Naive thymus-derived CD8-positive, alpha-beta T cell (primary cell): ENCODE data around the gene TLCD2. TPM values are rescaled to one million over a fixed set of nuclear protein-coding genes. Genes with fewer than 3 reads are reported as not detected.

Experiments
- ATAC-seq, 2 donors: fragments of 150-1000 bp; cut with Tn5 transposase in 1 of 2; sonication (Bioruptor Pico), chemical (Tn5 transposase) in 1 of 2; 1 replicate in 1 of 2; 2 replicates in 1 of 2; pipeline ENCODE4 v1.10.0; 2021; ENCODE audit warnings: mild to moderate bottlenecking in 2 of 2, moderate library complexity in 2 of 2
- POLR2A ChIA-PET: fragments of 350-600 bp; sonication (Branson Sonifier 250); formaldehyde crosslinking; loops from one replicate; lab custom pipeline; 2021; ENCODE audit warnings: antibody characterized with exemption; lab: Charles Lee
- DNase-seq, 10 donors: peaks; one replicate each; pipeline versions ENCODE4 v3.0.0 to v3.0.0-alpha.2; 2020 to 2022
- H3K27ac Mint-ChIP-seq, 10 donors: one replicate each; pipeline ENCODE4 v1.8.0; 2020 to 2022; ENCODE audit warnings: mild to moderate bottlenecking in 10 of 10, mixed read lengths in 10 of 10, moderate library complexity in 4 of 10, inconsistent platforms in 1 of 10
- H3K27me3 Mint-ChIP-seq, 5 donors: one replicate each; pipeline ENCODE4 v1.8.0; 2021 to 2022; ENCODE audit warnings: mixed read lengths in 5 of 5
- H3K36me3 Mint-ChIP-seq, 3 donors: one replicate each; pipeline ENCODE4 v1.8.0; 2020 to 2022; ENCODE audit warnings: mixed read lengths in 3 of 3, mild to moderate bottlenecking in 2 of 3, inconsistent platforms in 1 of 3
- H3K4me1 Mint-ChIP-seq, 4 donors: one replicate each; pipeline ENCODE4 v1.8.0; 2021 to 2022; ENCODE audit warnings: mixed read lengths in 4 of 4
- H3K4me3 Mint-ChIP-seq, 10 donors: one replicate each; pipeline ENCODE4 v1.8.0; 2020 to 2022; ENCODE audit warnings: mild to moderate bottlenecking in 10 of 10, mixed read lengths in 10 of 10, moderate library complexity in 6 of 10, inconsistent platforms in 1 of 10
- H3K9me3 Mint-ChIP-seq, 9 donors: one replicate each; pipeline ENCODE4 v1.8.0; 2020 to 2022; ENCODE audit warnings: mixed read lengths in 9 of 9, mild to moderate bottlenecking in 3 of 9, inconsistent platforms in 1 of 9, moderate library complexity in 1 of 9
- polyA plus RNA-seq, 3 donors: library from polyadenylated mRNA; unstranded; fragments of 300-500 nt; fragmentation: Illumina TruSeq; gene quantifications; one replicate each; pipeline ENCODE4 v1.2.3, GENCODE V29; 2021
- total RNA-seq, 8 experiments: library from RNA in 2 of 8; stranded (reverse) in 2 of 8; gene quantifications; one replicate each; pipeline ENCODE4 v1.2.3 and lab custom pipeline; 2021 to 2026

TLCD2 gene
- total and polyA plus RNA-seq, 5 experiments from 2014 or later: not detected

DNA sequence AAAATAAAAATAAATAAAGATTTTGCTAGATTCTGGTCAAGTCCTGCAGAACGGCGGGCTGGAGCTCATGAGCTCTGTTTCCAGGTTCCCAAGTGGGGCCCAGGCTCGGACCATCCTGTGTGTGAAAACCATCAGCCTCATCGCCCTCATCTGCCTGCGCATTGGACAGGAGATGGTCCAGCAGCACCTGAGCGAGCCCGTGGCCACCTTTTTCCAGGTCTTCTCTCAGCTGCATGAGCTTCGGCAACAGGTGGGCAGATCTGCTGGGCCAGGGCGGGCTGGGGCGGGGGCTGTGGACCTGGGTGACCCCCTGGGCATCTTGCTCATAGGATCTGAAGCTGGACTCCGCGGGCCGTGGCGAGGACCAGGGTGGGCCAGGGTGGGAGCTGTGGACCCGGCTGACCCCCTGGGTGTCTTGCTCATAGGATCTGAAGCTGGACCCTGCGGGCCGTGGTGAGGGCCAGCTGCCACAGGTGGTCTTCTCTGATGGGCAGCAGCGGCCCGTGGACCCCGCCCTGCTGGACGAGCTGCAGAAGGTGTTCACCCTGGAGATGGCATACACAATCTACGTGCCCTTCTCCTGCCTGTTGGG lies 22.2 kb upstream of the TLCD2 start:
- DNase-seq (no peak), ATAC-seq (no peak)
- H3K27ac Mint-ChIP-seq: no peak overlapping the region
- H3K4me3 Mint-ChIP-seq: no peak overlapping the region
- no peaks in the 10 kb centered on the region for H3K27me3 Mint-ChIP-seq
- no peaks in the 10 kb centered on the region for H3K9me3 Mint-ChIP-seq
- peaks cover 13 to 31% (median 26%) of the 10 kb centered on the region in 4 donors for H3K4me1 Mint-ChIP-seq
- POLR2A ChIA-PET: interaction anchor here (1.0 to 1.5 kb wide), 4 partner anchors 8 to 98 kb away, joined by 3 to 5 read pairs (median 4); partner anchors contain the start of genes RPA1, SMYD4 and WDR81
- peaks cover 0 to 69% (median 7%) of the 10 kb centered on the region in 3 donors for H3K36me3 Mint-ChIP-seq

DNA sequence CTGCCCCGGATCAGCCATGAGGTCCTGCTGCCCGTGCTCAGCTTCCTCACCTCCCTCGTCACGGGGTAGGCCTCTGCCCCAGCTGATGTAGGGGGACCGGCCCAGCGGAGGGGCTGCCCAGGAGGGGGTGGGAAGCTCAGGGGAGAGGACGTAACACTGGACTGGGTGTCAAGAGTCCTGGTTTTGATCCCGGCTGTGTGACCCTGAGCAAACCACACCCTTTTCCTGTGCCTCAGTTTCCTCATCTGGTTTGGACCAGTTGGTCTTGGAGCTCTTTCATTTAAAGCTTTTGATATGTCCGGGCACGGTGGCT lies 21.0 kb upstream of the TLCD2 start:
- H3K36me3 Mint-ChIP-seq: peaks cover 0 to 61% (median 7%) of the 10 kb centered on the region in 3 donors
- POLR2A ChIA-PET: interaction anchor here (0.7 kb wide), 1 partner anchor 47 kb away, joined by 3 read pairs; no protein-coding TSS in a partner anchor
- H3K4me3 Mint-ChIP-seq: no peak overlapping the region
- ATAC-seq (no peak), DNase-seq (no peak)
- H3K4me1 Mint-ChIP-seq: peaks cover 13 to 34% (median 26%) of the 10 kb centered on the region in 4 donors
- no peak overlapping the region for H3K27ac Mint-ChIP-seq
- no peaks in the 10 kb centered on the region for H3K27me3 Mint-ChIP-seq
- H3K9me3 Mint-ChIP-seq: no peaks in the 10 kb centered on the region

DNA sequence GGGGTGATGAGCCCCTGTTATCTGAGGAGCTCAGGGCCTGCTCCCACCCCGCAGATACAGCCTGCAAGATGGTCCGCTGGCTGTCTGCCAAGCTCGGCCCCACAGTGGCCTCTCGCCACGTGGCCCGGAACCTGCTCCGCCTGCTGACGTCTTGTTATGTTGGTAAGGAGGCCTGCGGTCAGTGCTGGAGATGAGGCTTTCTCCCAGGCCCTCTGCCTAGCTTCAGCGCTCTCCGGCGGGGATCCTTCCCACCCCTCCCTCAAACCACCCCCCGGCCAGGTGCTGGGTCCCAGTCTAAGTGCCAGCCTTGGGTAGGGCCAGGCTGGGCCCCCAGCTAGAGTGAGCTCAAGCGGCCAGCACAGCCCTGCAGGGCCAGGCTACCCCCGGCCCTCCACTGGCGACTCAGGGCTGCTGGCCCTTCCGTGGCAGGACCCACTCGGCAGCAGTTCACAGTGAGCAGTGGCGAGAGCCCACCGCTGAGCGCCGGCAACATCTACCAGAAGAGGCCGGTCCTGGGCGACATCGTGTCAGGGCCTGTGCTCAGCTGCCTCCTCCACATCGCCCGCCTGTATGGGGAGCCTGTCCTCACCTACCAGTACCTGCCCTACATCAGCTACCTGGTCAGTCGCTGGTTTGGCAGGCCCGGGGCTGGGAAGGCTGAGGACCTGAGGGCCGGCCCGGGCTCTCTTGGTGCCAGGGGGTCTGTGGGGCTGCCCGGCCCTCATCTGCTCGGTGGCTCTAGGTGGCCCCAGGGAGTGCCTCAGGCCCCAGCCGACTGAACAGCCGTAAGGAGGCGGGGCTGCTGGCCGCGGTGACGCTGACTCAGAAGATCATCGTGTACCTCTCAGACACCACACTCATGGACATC lies 20.4 kb upstream of the TLCD2 start:
- POLR2A ChIA-PET: interaction anchor here (0.6 to 1.7 kb wide), 2 partner anchors 15 to 30 kb away, joined by 3 read pairs; no protein-coding TSS in a partner anchor
- peaks cover 0 to 60% (median 7%) of the 10 kb centered on the region in 3 donors for H3K36me3 Mint-ChIP-seq

DNA sequence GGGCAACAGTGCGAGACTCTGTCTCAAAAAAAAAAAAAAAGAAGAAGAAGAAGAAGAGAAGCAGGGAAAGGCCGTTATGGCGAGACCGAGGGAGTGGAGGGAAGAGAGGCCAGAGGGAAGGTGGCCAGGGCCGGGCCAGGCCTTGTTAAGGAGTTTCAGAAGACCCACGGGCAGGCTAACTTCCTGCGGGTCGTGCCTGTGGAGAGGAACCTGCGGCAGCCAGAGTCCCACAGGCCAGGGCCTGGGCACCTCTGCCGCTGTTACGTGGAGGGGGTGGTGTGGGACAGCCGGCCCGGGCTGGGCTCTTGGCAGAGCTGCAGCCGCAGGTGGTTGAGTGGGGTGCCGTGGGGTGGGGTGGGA lies 19.8 kb upstream of the TLCD2 start:
- POLR2A ChIA-PET: interaction anchor here (1.7 kb wide), 1 partner anchor 14 kb away, joined by 3 read pairs; no protein-coding TSS in a partner anchor
- peaks cover 17 to 41% (median 36%) of the 10 kb centered on the region in 4 donors for H3K4me1 Mint-ChIP-seq
- no peaks in the 10 kb centered on the region for H3K27me3 Mint-ChIP-seq
- H3K9me3 Mint-ChIP-seq: no peaks in the 10 kb centered on the region
- H3K4me3 Mint-ChIP-seq: peak overlapping the region in 1 of 10 donors; percentile 42
- no peak for DNase-seq
- peak overlapping the region in 4 of 10 donors; percentile 73 to 91 (median 86) for H3K27ac Mint-ChIP-seq
- no peak for ATAC-seq
- H3K36me3 Mint-ChIP-seq: peaks cover 0 to 55% (median 7%) of the 10 kb centered on the region in 3 donors

More for the DNA sequence above, 20.4 kb upstream of the TLCD2 start:
- Mint-ChIP-seq H3K27me3 (no peaks in the 10 kb centered on the region), H3K27ac (no peak overlapping the region), H3K9me3 (no peaks in the 10 kb centered on the region), H3K4me3 (no peak overlapping the region), H3K4me1 (peaks cover 15 to 37% (median 31%) of the 10 kb centered on the region in 4 donors)
- ATAC-seq (no peak), DNase-seq (peak in 1 of 10 donors; percentile 63)

DNA sequence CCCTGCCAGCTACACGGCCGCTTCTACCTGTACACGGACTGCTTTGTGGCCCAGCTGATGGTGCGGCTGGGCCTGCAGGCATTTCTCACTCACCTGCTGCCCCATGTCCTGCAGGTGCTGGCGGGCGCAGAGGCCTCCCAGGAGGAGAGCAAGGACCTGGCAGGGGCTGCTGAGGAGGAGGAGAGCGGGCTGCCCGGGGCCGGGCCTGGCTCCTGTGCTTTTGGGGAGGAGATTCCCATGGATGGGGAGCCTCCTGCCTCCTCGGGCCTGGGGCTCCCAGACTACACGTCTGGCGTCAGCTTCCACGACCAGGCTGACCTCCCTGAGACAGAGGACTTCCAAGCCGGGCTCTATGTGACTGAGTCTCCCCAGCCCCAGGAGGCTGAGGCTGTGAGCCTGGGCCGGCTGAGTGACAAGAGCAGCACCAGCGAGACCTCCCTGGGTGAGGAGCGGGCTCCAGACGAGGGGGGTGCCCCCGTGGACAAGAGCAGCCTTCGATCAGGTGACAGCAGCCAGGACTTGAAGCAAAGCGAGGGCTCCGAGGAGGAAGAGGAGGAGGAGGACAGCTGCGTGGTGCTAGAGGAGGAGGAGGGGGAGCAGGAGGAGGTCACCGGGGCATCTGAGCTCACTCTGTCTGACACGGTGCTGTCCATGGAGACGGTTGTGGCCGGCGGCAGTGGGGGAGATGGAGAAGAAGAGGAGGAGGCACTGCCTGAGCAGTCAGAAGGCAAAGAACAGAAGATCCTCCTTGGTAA lies 17.9 kb upstream of the TLCD2 start:
- Mint-ChIP-seq H3K4me1 (peaks cover 17 to 47% (median 38%) of the 10 kb centered on the region in 4 donors), H3K36me3 (peaks cover 0 to 38% (median 4%) of the 10 kb centered on the region in 3 donors), H3K4me3 (peak overlapping the region in 2 of 10 donors; percentile 1 to 66), H3K9me3 (no peaks in the 10 kb centered on the region), H3K27me3 (no peaks in the 10 kb centered on the region), H3K27ac (peak overlapping the region in 5 of 10 donors; percentile 9 to 84 (median 43))
- ATAC-seq: no peak
- POLR2A ChIA-PET: interaction anchor here (1.0 to 1.2 kb wide), 2 partner anchors 36 to 95 kb away, joined by 3 to 4 read pairs; no protein-coding TSS in a partner anchor
- DNase-seq: peak in 1 of 10 donors; percentile 57

DNA sequence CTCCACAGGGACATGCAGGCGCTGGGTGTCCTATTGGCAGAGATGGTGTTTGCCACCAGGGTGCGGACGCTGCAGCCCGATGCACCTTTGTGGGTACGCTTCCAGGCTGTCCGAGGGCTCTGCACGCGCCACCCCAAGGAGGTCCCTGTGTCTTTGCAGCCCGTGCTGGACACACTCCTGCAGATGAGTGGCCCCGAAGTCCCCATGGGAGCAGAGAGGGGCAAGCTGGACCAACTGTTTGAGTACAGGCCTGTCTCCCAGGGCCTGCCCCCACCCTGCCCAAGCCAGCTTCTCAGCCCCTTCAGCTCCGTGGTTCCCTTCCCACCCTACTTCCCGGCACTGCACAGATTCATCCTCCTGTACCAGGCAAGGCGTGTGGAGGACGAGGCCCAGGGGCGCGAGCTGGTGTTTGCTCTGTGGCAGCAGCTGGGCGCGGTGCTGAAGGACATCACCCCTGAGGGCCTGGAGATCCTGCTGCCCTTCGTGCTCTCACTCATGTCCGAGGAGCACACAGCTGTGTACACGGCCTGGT lies 17.1 kb upstream of the TLCD2 start:
- Mint-ChIP-seq H3K9me3 (no peaks in the 10 kb centered on the region), H3K4me3 (no peak overlapping the region), H3K4me1 (peaks cover 20 to 53% (median 43%) of the 10 kb centered on the region in 4 donors), H3K36me3 (peaks cover 0 to 35% (median 4%) of the 10 kb centered on the region in 3 donors), H3K27ac (no peak overlapping the region), H3K27me3 (no peaks in the 10 kb centered on the region)
- ATAC-seq: no peak
- POLR2A ChIA-PET: interaction anchor here (0.5 to 1.2 kb wide), 5 partner anchors 35 to 433 kb away, joined by 3 to 5 read pairs (median 4); no protein-coding TSS in a partner anchor
- no peak for DNase-seq

DNA sequence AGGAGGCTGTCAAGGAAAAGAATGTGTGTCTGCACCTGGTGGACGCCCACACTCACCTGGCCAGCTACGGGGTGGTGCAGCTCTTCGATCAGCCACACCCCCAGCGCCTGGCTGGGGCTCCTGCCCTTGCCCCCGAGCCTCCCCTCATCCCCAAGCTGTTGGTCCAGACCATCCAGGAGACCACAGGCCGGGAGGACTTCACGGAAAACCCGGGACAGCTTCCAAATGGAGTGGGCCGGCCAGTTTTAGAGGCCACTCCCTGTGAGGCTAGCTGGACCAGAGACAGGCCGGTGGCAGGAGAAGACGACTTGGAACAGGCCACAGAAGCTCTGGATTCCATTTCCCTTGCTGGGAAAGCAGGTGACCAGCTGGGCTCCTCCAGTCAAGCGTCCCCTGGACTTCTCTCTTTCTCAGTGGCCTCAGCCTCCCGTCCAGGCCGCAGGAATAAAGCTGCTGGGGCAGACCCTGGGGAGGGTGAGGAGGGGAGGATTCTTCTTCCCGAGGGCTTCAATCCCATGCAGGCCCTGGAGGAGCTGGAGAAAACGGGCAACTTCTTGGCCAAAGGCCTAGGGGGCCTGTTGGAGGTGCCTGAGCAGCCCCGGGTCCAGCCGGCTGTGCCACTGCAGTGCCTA lies 16.6 kb upstream of the TLCD2 start:
- POLR2A ChIA-PET: interaction anchor here (0.5 to 1.5 kb wide), 6 partner anchors 10 to 433 kb away, joined by 3 to 6 read pairs (median 4); no protein-coding TSS in a partner anchor
- H3K4me3 Mint-ChIP-seq: peak overlapping the region in 3 of 10 donors; percentile 4 to 36 (median 22)
- DNase-seq (no peak), ATAC-seq (no peak)
- no peaks in the 10 kb centered on the region for H3K9me3 Mint-ChIP-seq
- peaks cover 20 to 57% (median 44%) of the 10 kb centered on the region in 4 donors for H3K4me1 Mint-ChIP-seq
- H3K36me3 Mint-ChIP-seq: peaks cover 0 to 32% (median 4%) of the 10 kb centered on the region in 3 donors
- no peaks in the 10 kb centered on the region for H3K27me3 Mint-ChIP-seq
- H3K27ac Mint-ChIP-seq: peak overlapping the region in 1 of 10 donors; percentile 27

DNA sequence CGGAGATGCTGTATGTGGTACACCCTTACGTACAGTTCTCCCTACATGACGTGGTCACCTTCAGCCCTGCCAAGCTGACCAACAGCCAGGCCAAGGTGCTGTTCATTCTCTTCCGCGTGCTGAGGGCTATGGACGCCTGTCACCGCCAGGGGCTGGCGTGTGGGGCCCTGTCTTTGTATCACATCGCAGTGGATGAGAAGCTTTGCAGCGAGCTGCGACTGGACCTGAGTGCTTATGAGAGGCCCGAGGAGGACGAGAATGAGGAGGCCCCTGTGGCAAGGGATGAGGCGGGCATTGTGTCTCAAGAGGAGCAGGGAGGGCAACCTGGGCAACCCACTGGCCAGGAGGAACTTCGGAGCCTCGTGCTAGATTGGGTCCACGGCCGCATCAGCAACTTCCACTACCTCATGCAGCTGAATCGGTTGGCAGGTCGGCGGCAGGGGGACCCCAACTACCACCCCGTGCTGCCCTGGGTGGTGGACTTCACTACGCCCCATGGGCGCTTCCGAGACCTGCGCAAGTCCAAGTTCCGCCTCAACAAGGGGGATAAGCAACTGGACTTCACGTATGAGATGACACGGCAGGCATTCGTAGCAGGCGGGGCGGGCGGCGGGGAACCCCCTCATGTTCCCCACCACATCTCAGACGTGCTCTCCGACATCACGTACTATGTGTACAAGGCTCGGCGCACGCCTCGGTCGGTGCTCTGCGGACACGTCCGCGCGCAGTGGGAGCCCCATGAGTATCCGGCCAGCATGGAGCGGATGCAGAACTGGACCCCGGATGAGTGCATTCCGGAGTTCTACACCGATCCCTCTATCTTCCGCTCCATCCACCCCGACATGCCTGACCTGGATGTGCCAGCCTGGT lies 15.7 kb upstream of the TLCD2 start:
- Mint-ChIP-seq H3K36me3 (peaks cover 0 to 26% (median 4%) of the 10 kb centered on the region in 3 donors), H3K27ac (peak overlapping the region in 9 of 10 donors; percentile 31 to 91 (median 68)), H3K4me3 (peak overlapping the region; percentile 65 to 87 (median 80)), H3K4me1 (peaks cover 20 to 59% (median 46%) of the 10 kb centered on the region in 4 donors), H3K27me3 (no peaks in the 10 kb centered on the region), H3K9me3 (no peaks in the 10 kb centered on the region)
- DNase-seq (peak in 1 of 10 donors; percentile 61), ATAC-seq (no peak)
- POLR2A ChIA-PET: interaction anchor here (1.5 to 3.7 kb wide), 4 partner anchors 9 to 104 kb away, joined by 6 to 31 read pairs (median 6); partner anchors contain the start of genes RPA1, SERPINF1 and SMYD4

DNA sequence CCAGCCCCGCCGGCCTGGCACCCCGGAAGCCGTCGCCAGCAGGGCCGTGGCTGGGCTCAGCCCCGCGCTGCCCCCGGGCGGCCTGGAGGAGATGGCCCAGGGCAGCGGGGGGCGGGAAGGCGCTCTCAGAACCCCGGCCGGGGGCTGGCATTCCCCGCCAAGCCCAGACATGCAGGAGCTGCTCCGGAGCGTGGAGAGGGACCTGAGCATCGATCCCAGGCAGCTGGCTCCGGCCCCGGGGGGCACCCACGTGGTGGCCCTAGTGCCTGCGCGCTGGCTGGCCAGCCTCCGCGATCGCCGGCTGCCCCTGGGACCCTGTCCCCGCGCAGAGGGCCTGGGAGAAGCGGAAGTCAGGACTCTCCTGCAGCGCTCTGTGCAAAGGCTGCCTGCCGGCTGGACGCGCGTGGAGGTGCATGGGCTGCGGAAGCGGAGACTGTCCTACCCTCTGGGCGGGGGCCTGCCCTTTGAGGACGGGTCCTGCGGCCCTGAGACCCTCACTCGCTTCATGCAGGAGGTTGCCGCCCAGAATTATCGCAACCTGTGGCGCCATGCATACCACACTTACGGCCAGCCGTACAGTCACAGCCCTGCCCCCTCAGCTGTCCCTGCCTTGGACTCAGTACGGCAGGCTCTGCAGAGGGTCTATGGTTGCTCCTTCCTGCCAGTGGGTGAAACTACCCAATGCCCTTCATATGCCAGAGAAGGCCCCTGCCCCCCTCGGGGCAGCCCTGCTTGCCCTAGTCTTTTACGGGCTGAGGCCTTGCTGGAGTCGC lies 14.9 kb upstream of the TLCD2 start:
- Mint-ChIP-seq H3K27ac (peak overlapping the region in 9 of 10 donors; percentile 31 to 91 (median 68)), H3K4me1 (peaks cover 22 to 62% (median 49%) of the 10 kb centered on the region in 4 donors), H3K27me3 (no peaks in the 10 kb centered on the region), H3K9me3 (no peaks in the 10 kb centered on the region), H3K4me3 (peak overlapping the region; percentile 65 to 87 (median 80)), H3K36me3 (peaks cover 0 to 23% (median 4%) of the 10 kb centered on the region in 3 donors)
- peak; percentile 51 to 67 for ATAC-seq
- POLR2A ChIA-PET: interaction anchor here (0.8 to 3.7 kb wide), 12 partner anchors 8 to 309 kb away, joined by 3 to 31 read pairs (median 4); partner anchors contain the start of genes RILP, RPA1, SERPINF1 and SMYD4
- DNase-seq: peak in 2 of 10 donors; percentile 14 to 61
